ENCODE measurements around the gene SNX9.

DNA sequence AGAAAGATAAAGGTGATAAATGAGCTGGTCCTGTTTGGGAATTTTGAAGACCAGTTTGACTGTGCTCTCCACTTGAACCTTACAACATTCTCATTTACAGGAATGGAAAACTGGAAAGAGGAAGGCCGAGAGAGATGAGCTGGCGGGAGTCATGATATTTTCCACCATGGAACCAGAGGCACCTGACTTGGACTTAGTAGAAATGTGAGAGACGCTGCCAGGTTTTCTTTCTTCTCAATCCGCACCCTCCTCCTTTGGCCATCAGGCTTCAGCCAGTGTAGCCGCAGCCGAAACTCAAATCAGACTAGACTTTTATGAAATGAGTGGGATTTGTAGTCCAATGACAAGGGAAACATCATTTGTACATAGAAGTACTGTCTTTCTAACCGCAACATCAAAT lies 104.0 kb downstream of the SNX9 start:
- TF ChIP-seq SAP30 (IDR thresholded peaks at IDR 0.05; ENCODE audit: insufficient read depth, insufficient replicate concordance, low read length): no peak
- TF ChIP-seq ATF3 (IDR thresholded peaks at IDR 0.05; ENCODE audit: insufficient read depth, low read depth, low read length): no peak
- TF ChIP-seq EZH2 (IDR thresholded peaks at IDR 0.05; ENCODE audit: low read depth, low read length, severe bottlenecking): no peak
- TF ChIP-seq TAF1 (IDR thresholded peaks at IDR 0.05; ENCODE audit: low read depth, low read length): no peak
- no peak for TF ChIP-seq ASH2L (IDR thresholded peaks at IDR 0.05; ENCODE audit: low read length)
- TF ChIP-seq, protein P1, sequence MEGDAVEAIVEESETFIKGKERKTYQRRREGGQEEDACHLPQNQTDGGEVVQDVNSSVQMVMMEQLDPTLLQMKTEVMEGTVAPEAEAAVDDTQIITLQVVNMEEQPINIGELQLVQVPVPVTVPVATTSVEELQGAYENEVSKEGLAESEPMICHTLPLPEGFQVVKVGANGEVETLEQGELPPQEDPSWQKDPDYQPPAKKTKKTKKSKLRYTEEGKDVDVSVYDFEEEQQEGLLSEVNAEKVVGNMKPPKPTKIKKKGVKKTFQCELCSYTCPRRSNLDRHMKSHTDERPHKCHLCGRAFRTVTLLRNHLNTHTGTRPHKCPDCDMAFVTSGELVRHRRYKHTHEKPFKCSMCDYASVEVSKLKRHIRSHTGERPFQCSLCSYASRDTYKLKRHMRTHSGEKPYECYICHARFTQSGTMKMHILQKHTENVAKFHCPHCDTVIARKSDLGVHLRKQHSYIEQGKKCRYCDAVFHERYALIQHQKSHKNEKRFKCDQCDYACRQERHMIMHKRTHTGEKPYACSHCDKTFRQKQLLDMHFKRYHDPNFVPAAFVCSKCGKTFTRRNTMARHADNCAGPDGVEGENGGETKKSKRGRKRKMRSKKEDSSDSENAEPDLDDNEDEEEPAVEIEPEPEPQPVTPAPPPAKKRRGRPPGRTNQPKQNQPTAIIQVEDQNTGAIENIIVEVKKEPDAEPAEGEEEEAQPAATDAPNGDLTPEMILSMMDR (IDR thresholded peaks at IDR 0.05; ENCODE audit: control extremely low read depth in 1 of 3, insufficient read depth in 1 of 3, low read depth in 1 of 3, low read length in 3 of 3): no peak
- no peak for TF ChIP-seq RXRA (IDR thresholded peaks at IDR 0.05; ENCODE audit: insufficient read depth, low read depth, low read length)

Measured in H1 (cell line).